ENCODE data around the gene NR4A1.

DNA sequence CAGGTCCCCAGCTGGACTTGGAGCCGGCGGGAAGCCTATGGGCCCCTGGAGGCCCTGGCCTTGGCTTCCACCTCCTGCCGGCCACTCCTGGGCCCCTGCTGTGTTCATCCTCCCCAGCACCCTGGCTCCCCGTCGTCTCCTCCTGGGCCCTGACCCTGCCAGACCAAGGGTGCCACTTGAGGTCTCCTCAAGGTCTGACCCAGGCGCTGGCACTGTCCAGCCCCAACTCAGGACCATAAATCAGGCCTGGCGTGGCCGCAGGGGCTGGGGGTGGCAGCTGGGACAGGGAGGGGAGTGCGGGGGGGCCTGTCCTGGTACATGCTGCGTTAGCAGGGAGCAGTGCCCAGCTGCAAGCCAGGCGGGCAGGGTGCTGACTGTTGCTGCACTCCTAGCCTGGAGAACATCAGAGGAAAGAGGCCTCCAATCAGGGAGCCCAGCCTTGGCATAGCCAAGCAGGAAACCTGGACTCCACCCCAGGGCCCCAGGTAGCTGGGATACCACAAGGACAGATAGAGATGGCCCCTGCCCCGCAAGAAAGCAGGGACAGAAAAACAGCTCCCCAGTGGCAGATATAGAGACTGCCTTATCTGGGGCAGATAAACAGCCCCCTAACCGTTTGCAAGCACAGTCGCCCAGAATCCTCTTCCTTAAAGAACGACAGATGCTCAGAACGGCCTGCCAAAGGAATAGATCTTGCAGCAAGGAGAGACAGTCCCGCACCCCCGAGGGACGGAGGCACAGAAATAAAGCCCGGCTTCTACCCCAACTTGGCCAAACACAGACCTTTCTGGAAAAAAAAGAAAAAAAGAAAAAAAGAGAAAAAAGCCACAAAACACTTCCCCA, 12.1 kb downstream of the NR4A1 start:
- TF ChIP-seq, protein P1, sequence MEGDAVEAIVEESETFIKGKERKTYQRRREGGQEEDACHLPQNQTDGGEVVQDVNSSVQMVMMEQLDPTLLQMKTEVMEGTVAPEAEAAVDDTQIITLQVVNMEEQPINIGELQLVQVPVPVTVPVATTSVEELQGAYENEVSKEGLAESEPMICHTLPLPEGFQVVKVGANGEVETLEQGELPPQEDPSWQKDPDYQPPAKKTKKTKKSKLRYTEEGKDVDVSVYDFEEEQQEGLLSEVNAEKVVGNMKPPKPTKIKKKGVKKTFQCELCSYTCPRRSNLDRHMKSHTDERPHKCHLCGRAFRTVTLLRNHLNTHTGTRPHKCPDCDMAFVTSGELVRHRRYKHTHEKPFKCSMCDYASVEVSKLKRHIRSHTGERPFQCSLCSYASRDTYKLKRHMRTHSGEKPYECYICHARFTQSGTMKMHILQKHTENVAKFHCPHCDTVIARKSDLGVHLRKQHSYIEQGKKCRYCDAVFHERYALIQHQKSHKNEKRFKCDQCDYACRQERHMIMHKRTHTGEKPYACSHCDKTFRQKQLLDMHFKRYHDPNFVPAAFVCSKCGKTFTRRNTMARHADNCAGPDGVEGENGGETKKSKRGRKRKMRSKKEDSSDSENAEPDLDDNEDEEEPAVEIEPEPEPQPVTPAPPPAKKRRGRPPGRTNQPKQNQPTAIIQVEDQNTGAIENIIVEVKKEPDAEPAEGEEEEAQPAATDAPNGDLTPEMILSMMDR (IDR thresholded peaks at IDR 0.05): no peak
- TF ChIP-seq POLR2A (IDR thresholded peaks at IDR 0.05) (no peak), POLR2AphosphoS5 (IDR thresholded peaks at IDR 0.05) (no peak), EP300 (IDR thresholded peaks at IDR 0.05) (no peak)
